ENCODE data around the gene SHISA9.

DNA sequence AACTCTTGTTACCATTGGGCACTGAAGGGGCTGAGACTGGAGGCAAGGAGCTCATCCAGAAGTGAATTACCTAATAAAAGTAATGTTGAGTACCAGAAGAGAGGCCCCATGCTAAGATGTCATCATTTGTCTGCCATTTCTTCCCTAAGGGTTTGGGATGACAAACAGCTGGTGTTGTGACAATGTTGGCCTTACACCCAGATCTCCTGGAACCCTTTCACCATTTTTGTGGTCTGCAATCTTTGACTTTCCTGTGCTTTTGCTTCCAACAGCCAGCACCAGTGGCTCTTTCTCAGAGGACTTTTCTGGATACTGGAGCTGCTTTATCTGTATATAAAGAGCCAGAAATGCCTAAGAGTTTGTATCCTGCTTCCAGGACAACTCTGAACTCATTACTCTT is 84.1 kb downstream of the SHISA9 start:
- TF ChIP-seq, protein P1, sequence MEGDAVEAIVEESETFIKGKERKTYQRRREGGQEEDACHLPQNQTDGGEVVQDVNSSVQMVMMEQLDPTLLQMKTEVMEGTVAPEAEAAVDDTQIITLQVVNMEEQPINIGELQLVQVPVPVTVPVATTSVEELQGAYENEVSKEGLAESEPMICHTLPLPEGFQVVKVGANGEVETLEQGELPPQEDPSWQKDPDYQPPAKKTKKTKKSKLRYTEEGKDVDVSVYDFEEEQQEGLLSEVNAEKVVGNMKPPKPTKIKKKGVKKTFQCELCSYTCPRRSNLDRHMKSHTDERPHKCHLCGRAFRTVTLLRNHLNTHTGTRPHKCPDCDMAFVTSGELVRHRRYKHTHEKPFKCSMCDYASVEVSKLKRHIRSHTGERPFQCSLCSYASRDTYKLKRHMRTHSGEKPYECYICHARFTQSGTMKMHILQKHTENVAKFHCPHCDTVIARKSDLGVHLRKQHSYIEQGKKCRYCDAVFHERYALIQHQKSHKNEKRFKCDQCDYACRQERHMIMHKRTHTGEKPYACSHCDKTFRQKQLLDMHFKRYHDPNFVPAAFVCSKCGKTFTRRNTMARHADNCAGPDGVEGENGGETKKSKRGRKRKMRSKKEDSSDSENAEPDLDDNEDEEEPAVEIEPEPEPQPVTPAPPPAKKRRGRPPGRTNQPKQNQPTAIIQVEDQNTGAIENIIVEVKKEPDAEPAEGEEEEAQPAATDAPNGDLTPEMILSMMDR (IDR thresholded peaks at IDR 0.05): no peak
- no peak for TF ChIP-seq POLR2A (IDR thresholded peaks at IDR 0.05)

Measured in prostate gland (tissue), 2 donors.